GM12878 (cell line): ENCODE data around the gene TBCD. TPM values are rescaled to one million over a fixed set of nuclear protein-coding genes. Genes with fewer than 3 reads are reported as not detected.

Experiments
- ATAC-seq: fragments of 200-7000 bp; cut with Tn5 transposase; 3 replicates; pipeline ENCODE4 v1.9.1; 2020; ENCODE audit warnings: mild to moderate bottlenecking, moderate library complexity
- BruUV-seq: library from RNA; stranded (reverse); fragments of 400-500 nt; replicated peaks from 2 replicates; lab custom pipeline; 2021; lab: Mats Ljungman, UMichigan
- CTCF ChIA-PET: fragments of 300-600 bp; sonication (Branson Sonifier 250); formaldehyde crosslinking; extraction: SDS; loops from one replicate; lab custom pipeline; 2021; ENCODE audit warnings: inconsistent platforms; lab: Yijun Ruan, JAX
- POLR2A ChIA-PET: fragments of 350-600 bp; formaldehyde crosslinking; extraction: SDS; loops from one replicate; lab custom pipeline; 2021; ENCODE audit warnings: inconsistent platforms; lab: Charles Lee
- RAD21 ChIA-PET: fragments of 300-600 bp; sonication (Branson Sonifier 250); formaldehyde crosslinking; loops from one replicate; lab custom pipeline; 2023; ENCODE audit warnings: antibody characterized with exemption; ENCODE audit not compliant: unreplicated experiment; lab: Charles Lee
- SMC1A ChIA-PET: fragments of 300-600 bp; sonication (Branson Sonifier 250); formaldehyde crosslinking; loops from one replicate; lab custom pipeline; 2023; ENCODE audit not compliant: unreplicated experiment, uncharacterized antibody; lab: Charles Lee
- DNase-seq: peaks from one replicate; pipeline ENCODE4 v3.0.0-alpha.2; 2011; ENCODE audit warnings: low read depth, low spot score
- FAIRE-seq: peaks from 3 replicates; lab custom pipeline; 2011; peaks lifted over from hg19 to GRCh38; lab: Jason Lieb, UNC
- H2AFZ ChIP-seq: 2 replicates; pipeline ENCODE4 v1.6.0; 2011; ENCODE audit warnings: low read depth, low read length, control low read depth; ENCODE audit not compliant: control insufficient read depth
- H3K27ac ChIP-seq: 2 replicates; pipeline ENCODE4 v1.5.1; 2011; ENCODE audit warnings: control low read depth; ENCODE audit not compliant: control insufficient read depth, insufficient read depth
- H3K27me3 ChIP-seq, 2 experiments: replicated peaks in 1 of 2; 2 replicates each; pipeline versions ENCODE4 v1.6.0 to v1.6.1; 2011; ENCODE audit warnings: low read length in 1 of 2; ENCODE audit not compliant: control insufficient read depth in 2 of 2, insufficient read depth in 2 of 2
- H3K36me3 ChIP-seq, 2 experiments: 2 replicates each; pipeline ENCODE4 v1.5.1; 2011; ENCODE audit warnings: low read length in 1 of 2; ENCODE audit not compliant: control insufficient read depth in 2 of 2, insufficient read depth in 2 of 2
- H3K4me1 ChIP-seq: 2 replicates; pipeline ENCODE4 v1.6.1; 2011; ENCODE audit warnings: mild to moderate bottlenecking, low read length, moderate library complexity, mixed read lengths; ENCODE audit not compliant: control insufficient read depth, insufficient read depth
- H3K4me2 ChIP-seq: 2 replicates; pipeline ENCODE4 v1.6.0; 2011; ENCODE audit warnings: control low read depth; ENCODE audit not compliant: control insufficient read depth, insufficient read depth
- H3K4me3 ChIP-seq: fragments of 200-600 bp; sonication (generic); 2 replicates; pipeline ENCODE4 v1.5.1; 2016
- H3K79me2 ChIP-seq: 2 replicates; pipeline ENCODE4 v1.6.0; 2011; ENCODE audit warnings: low read length; ENCODE audit not compliant: control insufficient read depth, insufficient read depth
- H3K9ac ChIP-seq: 2 replicates; pipeline ENCODE4 v1.8.0; 2011; ENCODE audit warnings: low read length, control low read depth, mixed read lengths; ENCODE audit not compliant: control insufficient read depth, insufficient read depth
- H3K9me3 ChIP-seq: replicated peaks from 3 replicates; pipeline ENCODE4 v1.5.1; 2011; ENCODE audit warnings: mild to moderate bottlenecking, low read length; ENCODE audit not compliant: control insufficient read depth, insufficient read depth
- H4K20me1 ChIP-seq: 2 replicates; pipeline ENCODE4 v1.6.0; 2011; ENCODE audit not compliant: control insufficient read depth, insufficient read depth
- ATF7 ChIP-seq: fragments of 450-650 bp; IDR thresholded peaks from 2 replicates; pipeline ENCODE4 v1.6.1; 2016; ENCODE audit warnings: low read depth, mild to moderate bottlenecking
- BHLHE40 ChIP-seq, 2 experiments: fragments of 450-650 bp in 1 of 2; IDR thresholded peaks; 2 replicates each; pipeline ENCODE4 v1.6.1; 2011 to 2017; ENCODE audit warnings: low read depth in 2 of 2, borderline replicate concordance in 1 of 2, improper control_type of control experiment in 1 of 2, low read length in 1 of 2, mild to moderate bottlenecking in 1 of 2
- CBX5 ChIP-seq: sonication (generic); IDR thresholded peaks from 2 replicates; pipeline ENCODE4 v1.6.1; 2016; ENCODE audit warnings: low read depth, moderate library complexity, mild to moderate bottlenecking, inconsistent platforms
- CHD1 ChIP-seq: IDR thresholded peaks from 2 replicates; pipeline ENCODE4 v1.6.1; 2012; ENCODE audit warnings: low read depth, low read length, improper control_type of control experiment
- EZH2 ChIP-seq: IDR thresholded peaks from 2 replicates; pipeline ENCODE4 v1.6.1; 2012; ENCODE audit warnings: low read depth, mild to moderate bottlenecking, control low read depth, inconsistent platforms, low read length, borderline replicate concordance; ENCODE audit not compliant: control insufficient read depth
- JUNB ChIP-seq: IDR thresholded peaks from 2 replicates; pipeline ENCODE4 v1.6.1; 2016; ENCODE audit warnings: antibody characterized with exemption, mild to moderate bottlenecking
- JUND ChIP-seq: IDR thresholded peaks from 2 replicates; pipeline ENCODE4 v1.6.1; 2012; ENCODE audit warnings: low read depth, mild to moderate bottlenecking, low read length, improper control_type of control experiment, moderate library complexity
- MEF2A ChIP-seq: IDR thresholded peaks from 2 replicates; pipeline ENCODE4 v1.6.1; 2011; ENCODE audit warnings: low read depth, mild to moderate bottlenecking, low read length, moderate library complexity; ENCODE audit not compliant: insufficient read depth
- MTA2 ChIP-seq: fragments of 450-650 bp; IDR thresholded peaks from 2 replicates; pipeline ENCODE4 v1.6.1; 2016; ENCODE audit warnings: low read depth, mild to moderate bottlenecking, moderate library complexity
- MYB ChIP-seq: fragments of 150-350 bp; IDR thresholded peaks from 2 replicates; pipeline ENCODE4 v1.6.1; 2014; ENCODE audit warnings: mild to moderate bottlenecking, low read depth, low read length, borderline replicate concordance
- NFYB ChIP-seq: IDR thresholded peaks from 2 replicates; pipeline ENCODE4 v1.6.1; 2011; ENCODE audit warnings: low read depth, mild to moderate bottlenecking, low read length, improper control_type of control experiment, moderate library complexity; ENCODE audit not compliant: insufficient read depth
- NR2C1 ChIP-seq: fragments of 450-650 bp; IDR thresholded peaks from 2 replicates; pipeline ENCODE4 v1.6.1; 2017; ENCODE audit warnings: antibody characterized with exemption, mild to moderate bottlenecking, moderate library complexity
- TAF1 ChIP-seq: IDR thresholded peaks from 2 replicates; pipeline ENCODE4 v1.6.1; 2011; ENCODE audit warnings: mild to moderate bottlenecking, low read depth, low read length, borderline replicate concordance
- ZBTB11 ChIP-seq: fragments of 450-650 bp; formaldehyde crosslinking; IDR thresholded peaks from 2 replicates; pipeline ENCODE4 v1.5.0; 2022; ENCODE audit warnings: mild to moderate bottlenecking, missing genetic modification characterization
- WGBS: methylation state at CpG from one replicate; pipeline ENCODE4 v1.1.6; 2016; ENCODE audit warnings: low lambda C conversion rate; ENCODE audit not compliant: insufficient replicate concordance, insufficient coverage; ENCODE audit errors: missing lambda C conversion rate; 5-methylcytosine and 5-hydroxymethylcytosine counted together
- in situ Hi-C: fragments of 300-500 bp; cut with MboI; formaldehyde crosslinking; loops from 9 replicates; pipeline ENCODE4 v1.14.3; 2018; ENCODE audit warnings: mixed read lengths
- intact Hi-C: fragments of 100-400 bp; cut with micrococcal nuclease; formaldehyde crosslinking; loops from one replicate; pipeline ENCODE4 v1.14.2; 2022; ENCODE audit not compliant: unreplicated experiment
- polyA plus RNA-seq, 11 experiments: library from polyadenylated mRNA; depleted of rRNA in 4 of 11; unstranded in 6 of 11; stranded (reverse) in 5 of 11; fragments of >200 nt; fragmentation: Nextera tagmentation in 4 of 11; fragmentation: Illumina TruSeq in 1 of 11; extraction: Ambion mirVana in 4 of 11; extraction: Trizol in 1 of 11; gene quantifications; 1 replicate in 1 of 11; 2 replicates in 10 of 11; pipeline versions ENCODE4 v1.2.1 to v1.2.3, GENCODE V29; 2011 to 2016; ENCODE audit warnings: inconsistent platforms in 2 of 11, missing spikeins in 2 of 11, low read depth in 1 of 11
- total RNA-seq, 4 experiments: library from RNA; depleted of rRNA in 3 of 4; stranded (reverse); fragments of >200 nt in 3 of 4; fragmentation: Illumina TruSeq in 1 of 4; extraction: Trizol in 1 of 4; gene quantifications; 2 replicates each; pipeline versions ENCODE4 v1.2.1 to v1.2.3, GENCODE V29; 2013 to 2021
- TF ChIP-seq, protein P1 (sequence below): IDR thresholded peaks from 2 replicates; pipeline ENCODE4 v1.6.1; 2012; ENCODE audit warnings: low read length, inconsistent platforms
- TF ChIP-seq, protein P2 (sequence below): fragments of 450-650 bp; IDR thresholded peaks from 2 replicates; pipeline ENCODE4 v1.6.1; 2017; ENCODE audit warnings: mild to moderate bottlenecking, moderate library complexity

Gene TBCD
- total and polyA plus RNA-seq, 10 of the 15 experiments (the other 5 are each of a cell fraction or from before 2014, with no cell fraction given) = 10.3 to 114 (median 52.4) TPM

DNA sequence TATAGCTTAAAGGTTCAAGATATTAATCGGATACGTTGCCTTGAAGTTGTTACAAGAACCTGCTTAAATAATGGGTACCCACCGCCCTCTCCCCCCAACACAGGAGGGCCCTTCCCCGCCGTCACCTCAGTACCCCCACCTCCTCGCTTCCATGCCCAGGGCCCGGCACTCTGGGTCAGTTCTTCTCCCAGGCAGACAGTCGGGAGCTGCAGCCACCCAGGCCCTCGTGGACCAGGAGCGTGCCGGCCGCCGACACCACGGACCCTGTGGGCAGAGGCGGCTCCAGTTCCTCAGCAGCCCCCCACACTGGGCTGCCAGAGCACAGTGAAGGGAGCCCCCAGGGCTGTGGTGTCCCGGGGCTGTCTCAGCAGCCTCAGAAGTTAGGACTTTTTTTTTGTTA lies 168.8 kb downstream of the TBCD start:
- POLR2A ChIA-PET = interaction anchor here (0.6 to 0.7 kb wide), 2 partner anchors 9 to 231 kb away, joined by 3 to 8 read pairs; no protein-coding TSS in a partner anchor
- WGBS = 93% methylated on average over 14 of the region's 16 CpGs
- Histone ChIP-seq H3K36me3 (peaks cover 2 to 10% of the 10 kb centered on the region in 2 experiments; a peak in 3 of 4 replicates), H3K27ac (no peak overlapping the region), H3K4me2 (no peak overlapping the region), H2AFZ (no peak overlapping the region), H3K9me3 (no peaks in the 10 kb centered on the region), H4K20me1 (no peaks in the 10 kb centered on the region), H3K4me1 (peaks cover 5% of the 10 kb centered on the region), H3K4me3 (no peak overlapping the region), H3K27me3 (no peaks in the 10 kb centered on the region), H3K79me2 (no peaks in the 10 kb centered on the region), H3K9ac (no peak overlapping the region)
- SMC1A ChIA-PET = no interaction called here
- in situ Hi-C loops (no loop called here), intact Hi-C loops (no loop called here)
- RAD21 ChIA-PET = interaction anchor here (0.8 kb wide), 1 partner anchor 139 kb away, joined by 4 read pairs; no protein-coding TSS in a partner anchor
- ATAC-seq (no peak), FAIRE-seq (no peak), DNase-seq (no peak)
- CTCF ChIA-PET = interaction anchor here (2.0 kb wide), 1 partner anchor 139 kb away, joined by 4 read pairs; no protein-coding TSS in a partner anchor
- BruUV-seq = no TSS peak
- TF ChIP-seq TAF1 (no peak), NFYB (no peak), ATF7 (no peak), CHD1 (no peak), EZH2 (no peak), JUND (no peak), BHLHE40 (IDR thresholded peaks at IDR 0.05; ENCODE audit: borderline replicate concordance in 1 of 2, low read depth in 2 of 2, low read length in 1 of 2) (no peak), MTA2 (no peak), ZBTB11 (CRISPR knock-in tag) (no peak), MEF2A (no peak), JUNB (no peak), CBX5 (no peak), MYB (no peak), NR2C1 (no peak)
- TF ChIP-seq, protein P1, sequence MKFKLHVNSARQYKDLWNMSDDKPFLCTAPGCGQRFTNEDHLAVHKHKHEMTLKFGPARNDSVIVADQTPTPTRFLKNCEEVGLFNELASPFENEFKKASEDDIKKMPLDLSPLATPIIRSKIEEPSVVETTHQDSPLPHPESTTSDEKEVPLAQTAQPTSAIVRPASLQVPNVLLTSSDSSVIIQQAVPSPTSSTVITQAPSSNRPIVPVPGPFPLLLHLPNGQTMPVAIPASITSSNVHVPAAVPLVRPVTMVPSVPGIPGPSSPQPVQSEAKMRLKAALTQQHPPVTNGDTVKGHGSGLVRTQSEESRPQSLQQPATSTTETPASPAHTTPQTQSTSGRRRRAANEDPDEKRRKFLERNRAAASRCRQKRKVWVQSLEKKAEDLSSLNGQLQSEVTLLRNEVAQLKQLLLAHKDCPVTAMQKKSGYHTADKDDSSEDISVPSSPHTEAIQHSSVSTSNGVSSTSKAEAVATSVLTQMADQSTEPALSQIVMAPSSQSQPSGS = no peak
- TF ChIP-seq, protein P2, sequence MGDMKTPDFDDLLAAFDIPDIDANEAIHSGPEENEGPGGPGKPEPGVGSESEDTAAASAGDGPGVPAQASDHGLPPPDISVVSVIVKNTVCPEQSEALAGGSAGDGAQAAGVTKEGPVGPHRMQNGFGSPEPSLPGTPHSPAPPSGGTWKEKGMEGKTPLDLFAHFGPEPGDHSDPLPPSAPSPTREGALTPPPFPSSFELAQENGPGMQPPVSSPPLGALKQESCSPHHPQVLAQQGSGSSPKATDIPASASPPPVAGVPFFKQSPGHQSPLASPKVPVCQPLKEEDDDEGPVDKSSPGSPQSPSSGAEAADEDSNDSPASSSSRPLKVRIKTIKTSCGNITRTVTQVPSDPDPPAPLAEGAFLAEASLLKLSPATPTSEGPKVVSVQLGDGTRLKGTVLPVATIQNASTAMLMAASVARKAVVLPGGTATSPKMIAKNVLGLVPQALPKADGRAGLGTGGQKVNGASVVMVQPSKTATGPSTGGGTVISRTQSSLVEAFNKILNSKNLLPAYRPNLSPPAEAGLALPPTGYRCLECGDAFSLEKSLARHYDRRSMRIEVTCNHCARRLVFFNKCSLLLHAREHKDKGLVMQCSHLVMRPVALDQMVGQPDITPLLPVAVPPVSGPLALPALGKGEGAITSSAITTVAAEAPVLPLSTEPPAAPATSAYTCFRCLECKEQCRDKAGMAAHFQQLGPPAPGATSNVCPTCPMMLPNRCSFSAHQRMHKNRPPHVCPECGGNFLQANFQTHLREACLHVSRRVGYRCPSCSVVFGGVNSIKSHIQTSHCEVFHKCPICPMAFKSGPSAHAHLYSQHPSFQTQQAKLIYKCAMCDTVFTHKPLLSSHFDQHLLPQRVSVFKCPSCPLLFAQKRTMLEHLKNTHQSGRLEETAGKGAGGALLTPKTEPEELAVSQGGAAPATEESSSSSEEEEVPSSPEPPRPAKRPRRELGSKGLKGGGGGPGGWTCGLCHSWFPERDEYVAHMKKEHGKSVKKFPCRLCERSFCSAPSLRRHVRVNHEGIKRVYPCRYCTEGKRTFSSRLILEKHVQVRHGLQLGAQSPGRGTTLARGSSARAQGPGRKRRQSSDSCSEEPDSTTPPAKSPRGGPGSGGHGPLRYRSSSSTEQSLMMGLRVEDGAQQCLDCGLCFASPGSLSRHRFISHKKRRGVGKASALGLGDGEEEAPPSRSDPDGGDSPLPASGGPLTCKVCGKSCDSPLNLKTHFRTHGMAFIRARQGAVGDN = no peak
